Pericardium fibroblast (primary cell): ENCODE data around the gene RNF217. TPM values are rescaled to one million over a fixed set of nuclear protein-coding genes. Genes with fewer than 3 reads are reported as not detected.

Experiments used
- total RNA-seq: library from RNA; depleted of rRNA; stranded (reverse); fragments of >200 nt; gene quantifications from 2 replicates; pipeline ENCODE4 v1.2.3, GENCODE V29; 2015

Gene RNF217, protein sequence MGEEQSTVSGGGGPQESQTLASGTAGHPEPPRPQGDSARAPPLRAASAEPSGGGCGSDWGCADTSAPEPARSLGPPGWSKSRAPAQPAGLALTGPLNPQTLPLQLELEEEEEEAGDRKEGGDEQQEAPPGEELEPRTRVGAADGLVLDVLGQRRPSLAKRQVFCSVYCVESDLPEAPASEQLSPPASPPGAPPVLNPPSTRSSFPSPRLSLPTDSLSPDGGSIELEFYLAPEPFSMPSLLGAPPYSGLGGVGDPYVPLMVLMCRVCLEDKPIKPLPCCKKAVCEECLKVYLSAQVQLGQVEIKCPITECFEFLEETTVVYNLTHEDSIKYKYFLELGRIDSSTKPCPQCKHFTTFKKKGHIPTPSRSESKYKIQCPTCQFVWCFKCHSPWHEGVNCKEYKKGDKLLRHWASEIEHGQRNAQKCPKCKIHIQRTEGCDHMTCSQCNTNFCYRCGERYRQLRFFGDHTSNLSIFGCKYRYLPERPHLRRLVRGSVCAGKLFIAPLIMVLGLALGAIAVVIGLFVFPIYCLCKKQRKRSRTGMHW
- 6.6 and 7.6 TPM in 2 replicates for total RNA-seq

DNA sequence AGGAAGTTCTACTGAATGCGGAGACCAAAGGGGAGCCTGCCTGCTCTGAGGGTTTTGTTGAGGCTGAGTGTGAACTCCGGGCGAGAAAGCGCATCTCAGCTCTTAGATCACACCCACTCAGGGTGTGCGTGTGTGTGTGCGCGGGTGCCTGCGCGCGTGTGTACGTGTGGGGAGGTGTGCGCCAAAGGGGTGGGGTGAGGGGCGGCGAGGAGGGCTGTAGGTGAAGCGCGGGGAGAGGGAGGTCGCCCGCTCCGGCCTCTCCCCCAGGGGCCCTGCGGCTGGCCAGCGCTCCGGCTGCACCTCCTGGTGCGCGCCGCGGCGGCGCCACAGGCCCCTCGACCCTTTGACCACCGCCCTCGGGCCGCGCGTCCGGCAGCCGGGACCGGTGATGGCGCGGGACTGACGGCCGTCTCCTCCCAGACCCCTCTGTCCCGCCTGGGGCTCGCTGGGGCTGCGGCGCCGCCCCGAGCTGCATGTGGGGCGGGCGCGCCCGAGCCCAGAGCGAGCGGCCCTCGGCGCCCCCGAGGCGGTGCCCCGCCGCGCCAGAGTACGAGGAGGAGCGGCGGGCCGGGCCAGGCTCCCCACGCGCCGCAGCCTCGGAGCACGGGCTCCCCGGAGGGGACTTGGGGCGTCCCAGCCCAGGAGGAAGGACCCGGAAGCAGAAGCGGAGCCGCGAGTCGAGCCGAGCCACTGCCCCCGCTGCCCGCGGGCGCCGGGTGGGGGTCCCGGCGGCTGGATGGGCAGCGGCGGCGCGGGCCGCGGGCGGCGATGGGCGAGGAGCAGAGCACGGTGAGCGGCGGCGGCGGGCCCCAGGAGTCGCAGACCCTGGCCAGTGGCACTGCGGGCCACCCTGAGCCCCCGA lies at the start of gene RNF217:
RNF217 (plus strand) TSS at position 661 of the 862 bp plus-strand sequence; CDS start at position 769, 108 bp downstream.

Other genes starting within 250 kb of the RNF217 start
- 17.2 and 24.1 TPM in 2 replicates for gene TPD52L1, start 191.3 kb downstream of the RNF217 start, total RNA-seq